ENCODE data around the gene CNKSR3.

The CNKSR3 gene

GRCh38 chr6:154500769-154501577, 9.5 kb downstream of the CNKSR3 start:
- DNase-seq, result no peak

GRCh38 chr6:154499855-154500589, 10.5 kb downstream of the CNKSR3 start:
- no peak for DNase-seq

GRCh38 chr6:154498340-154498934, 12.0 kb downstream of the CNKSR3 start:
- DNase-seq, result no peak

GRCh38 chr6:154496793-154497517, 13.5 kb downstream of the CNKSR3 start:
- DNase-seq, result no peak

- no peak for DNase-seq
These were observed 14.3 kb downstream of the CNKSR3 start for GRCh38 chr6:154496186-154496585.

GRCh38 chr6:154494592-154495311, 15.7 kb downstream of the CNKSR3 start:
- no peak for DNase-seq

GRCh38 chr6:154491567-154492470, 18.7 kb downstream of the CNKSR3 start:
- DNase-seq, result no peak

- no peak for DNase-seq
These were observed 20.7 kb downstream of the CNKSR3 start for GRCh38 chr6:154489822-154490221.

GRCh38 chr6:154488802-154489437, 21.6 kb downstream of the CNKSR3 start:
- DNase-seq, result no peak

GRCh38 chr6:154488248-154488593, 22.3 kb downstream of the CNKSR3 start:
- DNase-seq, result no peak

GRCh38 chr6:154487367-154488247, 22.9 kb downstream of the CNKSR3 start:
- no peak for DNase-seq

GRCh38 chr6:154485815-154486214, 24.7 kb downstream of the CNKSR3 start:
- DNase-seq, result no peak

- no peak for DNase-seq
These were observed 25.5 kb downstream of the CNKSR3 start for GRCh38 chr6:154484942-154485341.

GRCh38 chr6:154482858-154483257, 27.6 kb downstream of the CNKSR3 start:
- no peak for DNase-seq

GRCh38 chr6:154481521-154482013, 28.9 kb downstream of the CNKSR3 start:
- no peak for DNase-seq

GRCh38 chr6:154479771-154480639, 30.5 kb downstream of the CNKSR3 start:
- DNase-seq, result no peak

- no peak for DNase-seq
These were observed 31.1 kb downstream of the CNKSR3 start for GRCh38 chr6:154479351-154479769.

GRCh38 chr6:154478701-154479060, 31.8 kb downstream of the CNKSR3 start:
- no peak for DNase-seq

Measured in NCI-H2171 treated with DMSO at 0.1 percent for 48 hours (cell line).